H1 (cell line): ENCODE results near the gene ARMCX1. TPM values are rescaled to one million over a fixed set of nuclear protein-coding genes. Genes with fewer than 3 reads are reported as not detected.

Experiments
- CTCF ChIA-PET: fragments of 300-600 bp; sonication (Branson Sonifier 250); formaldehyde crosslinking; loops from one replicate; lab custom pipeline; 2021; ENCODE audit not compliant: partially characterized antibody; lab: Charles Lee
- POLR2A ChIA-PET: fragments of 300-600 bp; sonication (Branson Sonifier 250); formaldehyde crosslinking; loops from one replicate; lab custom pipeline; 2021; ENCODE audit warnings: inconsistent platforms; ENCODE audit not compliant: partially characterized antibody; lab: Charles Lee
- DNase-seq, 2 experiments: peaks; one replicate each; pipeline versions ENCODE4 v3.0.0 to v3.0.0-alpha.2; 2010 to 2022; ENCODE audit warnings: low spot score in 2 of 2, low read depth in 1 of 2, mixed read lengths in 1 of 2
- FAIRE-seq: peaks from 2 replicates; lab custom pipeline; 2011; peaks lifted over from hg19 to GRCh38; lab: Jason Lieb, UNC
- H2AFZ ChIP-seq: 2 replicates; pipeline ENCODE4 v1.8.1; 2012; ENCODE audit warnings: low read length, inconsistent platforms
- H2AK5ac ChIP-seq: 2 replicates; pipeline ENCODE4 v1.6.1; 2013; ENCODE audit warnings: low read depth, low read length
- H2BK120ac ChIP-seq: replicated peaks from 2 replicates; pipeline ENCODE3; 2013; ENCODE audit warnings: low read depth, low read length, inconsistent platforms
- H2BK12ac ChIP-seq: 2 replicates; pipeline ENCODE4 v1.6.1; 2013; ENCODE audit warnings: low read depth, low read length
- H2BK15ac ChIP-seq: 2 replicates; pipeline ENCODE4 v1.6.1; 2013; ENCODE audit warnings: low read length
- H2BK20ac ChIP-seq: 2 replicates; pipeline ENCODE4 v1.6.1; 2013; ENCODE audit warnings: low read length
- H2BK5ac ChIP-seq: 2 replicates; pipeline ENCODE4 v1.6.1; 2013; ENCODE audit warnings: low read depth, low read length
- H3K14ac ChIP-seq: 2 replicates; pipeline ENCODE4 v1.6.1; 2013; ENCODE audit warnings: inconsistent platforms; ENCODE audit not compliant: insufficient read length
- H3K18ac ChIP-seq: 2 replicates; pipeline ENCODE4 v1.6.1; 2013; ENCODE audit warnings: low read length; ENCODE audit errors: extremely low read depth
- H3K23ac ChIP-seq: 2 replicates; pipeline ENCODE4 v1.6.1; 2013; ENCODE audit warnings: inconsistent platforms; ENCODE audit not compliant: insufficient read length
- H3K23me2 ChIP-seq: 2 replicates; pipeline ENCODE4 v1.6.1; 2013; ENCODE audit warnings: low read depth, low read length
- H3K27ac ChIP-seq: 2 replicates; pipeline ENCODE4 v1.6.1; 2011; ENCODE audit warnings: low read depth, low read length, inconsistent platforms
- H3K27me3 ChIP-seq, 4 experiments: replicated peaks in 1 of 4; 1 replicate in 1 of 4; 2 replicates in 3 of 4; pipeline versions ENCODE4 v1.6.1 to v1.8.1; 2011 to 2013; ENCODE audit warnings: low read length in 3 of 4, mild to moderate bottlenecking in 3 of 4, inconsistent platforms in 2 of 4, mixed read lengths in 2 of 4, moderate library complexity in 1 of 4; ENCODE audit not compliant: control insufficient read depth in 3 of 4, insufficient read depth in 3 of 4; ENCODE audit errors: extremely low read depth in 1 of 4
- H3K36me3 ChIP-seq, 4 experiments: 2 replicates each; pipeline versions ENCODE4 v1.6.1 to v1.8.1; 2011 to 2013; ENCODE audit warnings: mild to moderate bottlenecking in 4 of 4, low read length in 3 of 4, moderate library complexity in 2 of 4, control low read depth in 1 of 4, inconsistent platforms in 1 of 4; ENCODE audit not compliant: insufficient read depth in 4 of 4, control insufficient read depth in 2 of 4
- H3K4ac ChIP-seq: replicated peaks from 2 replicates; pipeline ENCODE3; 2013; ENCODE audit warnings: low read length, low read depth, mixed read lengths, inconsistent platforms; ENCODE audit not compliant: insufficient read length
- H3K4me1 ChIP-seq, 4 experiments: replicated peaks in 1 of 4; 1 replicate in 1 of 4; 2 replicates in 3 of 4; pipeline versions ENCODE4 v1.6.1 to v1.8.1; 2011 to 2013; ENCODE audit warnings: low read length in 3 of 4, inconsistent platforms in 2 of 4, mixed read lengths in 1 of 4; ENCODE audit not compliant: insufficient read depth in 4 of 4, control insufficient read depth in 3 of 4
- H3K4me2 ChIP-seq, 2 experiments: 2 replicates each; pipeline versions ENCODE4 v1.6.1 to v1.8.1; 2011 to 2013; ENCODE audit warnings: low read depth in 2 of 2, low read length in 2 of 2, control low read depth in 1 of 2, inconsistent platforms in 1 of 2, mild to moderate bottlenecking in 1 of 2; ENCODE audit not compliant: insufficient read depth in 1 of 2
- H3K4me3 ChIP-seq, 4 experiments: fragments of 200-600, 300-600 bp in 1 of 4; sonication (generic), shearing (Covaris generic), sonication (Bioruptor Twin) in 1 of 4; 2 replicates each; pipeline versions ENCODE4 v1.5.1 to v1.8.1; 2011 to 2016; ENCODE audit warnings: low read length in 4 of 4, low read depth in 3 of 4, control low read depth in 2 of 4, inconsistent platforms in 2 of 4, mild to moderate bottlenecking in 2 of 4, mixed read lengths in 1 of 4, moderate library complexity in 1 of 4; ENCODE audit not compliant: insufficient read depth in 2 of 4; ENCODE audit errors: extremely low read depth in 1 of 4
- H3K56ac ChIP-seq: replicated peaks from 2 replicates; pipeline ENCODE3; 2013; ENCODE audit warnings: low read depth, mild to moderate bottlenecking, mixed read lengths, low read length, inconsistent platforms; ENCODE audit not compliant: insufficient read length
- H3K79me1 ChIP-seq: 2 replicates; pipeline ENCODE4 v1.6.1; 2013; ENCODE audit warnings: low read depth, low read length, control low read depth
- H3K79me2 ChIP-seq, 2 experiments: 2 replicates each; pipeline versions ENCODE4 v1.6.1 to v1.8.1; 2012 to 2013; ENCODE audit warnings: low read length in 2 of 2, mild to moderate bottlenecking in 2 of 2, inconsistent platforms in 1 of 2; ENCODE audit not compliant: insufficient read depth in 2 of 2, control insufficient read depth in 1 of 2
- H3K9ac ChIP-seq, 4 experiments: replicated peaks in 1 of 4; 1 replicate in 1 of 4; 2 replicates in 3 of 4; pipeline versions ENCODE4 v1.6.1 to v1.8.1; 2011 to 2013; ENCODE audit warnings: low read depth in 3 of 4, low read length in 3 of 4, control low read depth in 2 of 4, mild to moderate bottlenecking in 2 of 4, moderate library complexity in 2 of 4, inconsistent platforms in 1 of 4; ENCODE audit errors: extremely low read depth in 1 of 4
- H3K9me3 ChIP-seq, 2 experiments: 2 replicates each; pipeline versions ENCODE4 v1.6.1 to v1.8.1; 2012 to 2013; ENCODE audit warnings: mild to moderate bottlenecking in 2 of 2, moderate library complexity in 2 of 2, control low read depth in 1 of 2, inconsistent platforms in 1 of 2, low read depth in 1 of 2, low read length in 1 of 2, mixed read lengths in 1 of 2; ENCODE audit not compliant: insufficient read depth in 2 of 2
- H4K20me1 ChIP-seq, 2 experiments: replicated peaks in 1 of 2; 2 replicates each; pipeline versions ENCODE3 to v1.8.1; 2011 to 2013; ENCODE audit warnings: inconsistent platforms in 2 of 2, low read length in 2 of 2, mild to moderate bottlenecking in 1 of 2; ENCODE audit not compliant: insufficient read depth in 2 of 2, control insufficient read depth in 1 of 2
- H4K5ac ChIP-seq: 2 replicates; pipeline ENCODE4 v1.6.1; 2013; ENCODE audit warnings: low read length, low read depth, mixed read lengths, inconsistent platforms; ENCODE audit not compliant: insufficient read length
- H4K8ac ChIP-seq: 2 replicates; pipeline ENCODE4 v1.8.0; 2013; ENCODE audit warnings: mild to moderate bottlenecking, moderate library complexity, low read length, inconsistent platforms; ENCODE audit not compliant: insufficient read depth; ENCODE audit errors: extremely low read depth
- H4K91ac ChIP-seq: replicated peaks from 2 replicates; pipeline ENCODE3; 2013; ENCODE audit warnings: low read length, mixed read lengths, inconsistent platforms; ENCODE audit not compliant: insufficient read length
- ATF3 ChIP-seq: IDR thresholded peaks from 2 replicates; pipeline ENCODE4 v1.6.1; 2011; ENCODE audit warnings: low read depth, mild to moderate bottlenecking, low read length; ENCODE audit not compliant: insufficient read depth
- BCL11A ChIP-seq, 2 experiments: IDR thresholded peaks; one replicate each; pipeline ENCODE4 v1.6.1; 2011; ENCODE audit warnings: low read depth in 2 of 2, low read length in 2 of 2, mild to moderate bottlenecking in 2 of 2
- BRCA1 ChIP-seq: IDR thresholded peaks from 2 replicates; pipeline ENCODE4 v1.6.1; 2012; ENCODE audit warnings: low read depth, low read length, improper control_type of control experiment
- CREB1 ChIP-seq: IDR thresholded peaks from 2 replicates; pipeline ENCODE4 v1.6.1; 2012; ENCODE audit warnings: inconsistent platforms
- EGR1 ChIP-seq: IDR thresholded peaks from 2 replicates; pipeline ENCODE4 v1.6.1; 2011; ENCODE audit warnings: low read depth, low read length, borderline replicate concordance
- JUN ChIP-seq: IDR thresholded peaks from 2 replicates; pipeline ENCODE4 v1.6.1; 2011; ENCODE audit warnings: low read depth, mild to moderate bottlenecking, improper control_type of control experiment, low read length
- KDM5A ChIP-seq: fragments of 200-600 bp; IDR thresholded peaks from 2 replicates; pipeline ENCODE4 v1.7.1; 2012; ENCODE audit warnings: mild to moderate bottlenecking, low read length, inconsistent platforms, mixed read lengths
- MAFK ChIP-seq: IDR thresholded peaks from 2 replicates; pipeline ENCODE4 v1.6.1; 2012; ENCODE audit warnings: low read depth, mild to moderate bottlenecking, improper control_type of control experiment, low read length
- RXRA ChIP-seq: IDR thresholded peaks from 2 replicates; pipeline ENCODE4 v1.6.1; 2011; ENCODE audit warnings: low read depth, mild to moderate bottlenecking, low read length, moderate library complexity; ENCODE audit not compliant: insufficient read depth
- TAF7 ChIP-seq: optimal IDR thresholded peaks from 2 replicates; pipeline ENCODE3; 2011; ENCODE audit warnings: low read depth, mild to moderate bottlenecking, inconsistent platforms, low read length, moderate library complexity, borderline replicate concordance
- TCF12 ChIP-seq: IDR thresholded peaks from 2 replicates; pipeline ENCODE4 v1.6.1; 2011; ENCODE audit warnings: low read depth, mild to moderate bottlenecking, low read length
- WGBS, 2 experiments: shearing (Covaris generic) in 1 of 2; methylation state at CpG; one replicate each; pipeline versions ENCODE4 v1.1.6 to v1.1.7; 2013 to 2015; ENCODE audit warnings: low lambda C conversion rate in 2 of 2, mixed read lengths in 2 of 2, inconsistent platforms in 1 of 2, low coverage in 1 of 2, missing lambda C conversion rate in 1 of 2; ENCODE audit not compliant: insufficient replicate concordance in 2 of 2, insufficient coverage in 1 of 2, insufficient read length in 1 of 2; ENCODE audit errors: extremely low coverage in 1 of 2, missing lambda C conversion rate in 1 of 2; 5-methylcytosine and 5-hydroxymethylcytosine counted together
- polyA plus RNA-seq, 7 experiments: library from polyadenylated mRNA; depleted of rRNA in 3 of 7; stranded (reverse) in 5 of 7; unstranded in 2 of 7; fragments of >200 nt in 5 of 7; fragments of 200-250 nt in 2 of 7; gene quantifications; 1 replicate in 5 of 7; 2 replicates in 1 of 7; 4 replicates in 1 of 7; pipeline versions ENCODE4 v1.2.1 to v1.2.3, GENCODE V29; 2011 to 2013; ENCODE audit warnings: missing spikeins in 2 of 7, mixed read lengths in 2 of 7
- total RNA-seq: library from RNA; stranded (reverse); fragmentation: NEBNext Ultra II Directional; extraction: Animal tissue kit (Norgen Biotek cat#: 25700); gene quantifications from 2 replicates; pipeline ENCODE4 v1.2.1, GENCODE V29; 2021
- TF ChIP-seq, protein P1 (sequence below): IDR thresholded peaks from 2 replicates; pipeline ENCODE4 v1.6.1; 2012; ENCODE audit warnings: inconsistent platforms
- TF ChIP-seq, protein P2 (sequence below): IDR thresholded peaks from 2 replicates; pipeline ENCODE4 v1.6.1; 2011; ENCODE audit warnings: low read length, improper control_type of control experiment

ARMCX1 gene
- total and polyA plus RNA-seq, 2 of the 8 experiments (the other 6 are each of a cell fraction or from before 2014, with no cell fraction given), result 12.5 to 29.1 TPM

DNA sequence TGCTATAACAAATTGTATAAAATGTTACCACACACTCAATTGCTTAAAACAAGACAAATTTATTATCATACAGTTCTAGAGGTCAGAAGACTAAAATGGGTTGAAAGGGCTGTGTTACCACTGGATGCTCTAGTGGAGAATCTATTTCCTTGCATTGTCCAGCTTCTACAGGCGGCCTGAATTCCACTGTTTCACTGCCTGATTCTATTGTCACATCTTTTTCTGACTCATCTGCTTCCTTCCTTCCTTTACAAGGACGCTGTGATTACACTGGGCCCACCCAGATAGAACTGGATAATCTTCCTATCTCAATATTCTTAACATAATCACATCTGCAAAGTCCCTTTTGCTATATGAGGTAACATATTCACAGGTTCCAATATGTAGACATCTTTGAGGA, 19.4 kb upstream of the ARMCX1 start:
- Histone ChIP-seq H2BK120ac (no peak overlapping the region), H3K4ac (no peak overlapping the region), H3K79me2 (no peaks in the 10 kb centered on the region), H3K14ac (no peak overlapping the region), H4K8ac (no peak overlapping the region), H3K23me2 (no peaks in the 10 kb centered on the region), H2BK12ac (no peak overlapping the region), H3K4me3 (no peak overlapping the region), H3K4me1 (no peaks in the 10 kb centered on the region), H2AK5ac (no peak overlapping the region), H2BK5ac (no peak overlapping the region), H4K20me1 (no peaks in the 10 kb centered on the region), H4K91ac (no peak overlapping the region), H3K9ac (no peak overlapping the region), H3K23ac (no peak overlapping the region), H2BK20ac (no peak overlapping the region), H3K36me3 (no peaks in the 10 kb centered on the region), H3K79me1 (no peaks in the 10 kb centered on the region), H4K5ac (no peak overlapping the region), H2AFZ (no peak overlapping the region), H3K56ac (no peak overlapping the region), H3K9me3 (no peaks in the 10 kb centered on the region), H2BK15ac (no peak overlapping the region), H3K18ac (no peak overlapping the region), H3K27me3 (no peaks in the 10 kb centered on the region), H3K4me2 (no peak overlapping the region), H3K27ac (no peak overlapping the region)
- FAIRE-seq (no peak), DNase-seq (no peak)
- POLR2A ChIA-PET, result no interaction called here
- WGBS, 2 experiments, result 85% methylated on average over 2 of the region's 2 CpGs; no CpG with 5 or more reads in 1 of the 2 experiments
- CTCF ChIA-PET, result no interaction called here
- TF ChIP-seq EGR1 (no peak), TAF7 (no peak), MAFK (no peak), KDM5A (no peak), BCL11A (IDR thresholded peaks at IDR 0.05; ENCODE audit: low read depth in 2 of 2, low read length in 2 of 2) (no peak), JUN (no peak), ATF3 (no peak), RXRA (no peak), BRCA1 (no peak), TCF12 (no peak), CREB1 (no peak)
- TF ChIP-seq, protein P1, sequence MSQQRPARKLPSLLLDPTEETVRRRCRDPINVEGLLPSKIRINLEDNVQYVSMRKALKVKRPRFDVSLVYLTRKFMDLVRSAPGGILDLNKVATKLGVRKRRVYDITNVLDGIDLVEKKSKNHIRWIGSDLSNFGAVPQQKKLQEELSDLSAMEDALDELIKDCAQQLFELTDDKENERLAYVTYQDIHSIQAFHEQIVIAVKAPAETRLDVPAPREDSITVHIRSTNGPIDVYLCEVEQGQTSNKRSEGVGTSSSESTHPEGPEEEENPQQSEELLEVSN, result no peak
- TF ChIP-seq, protein P2, sequence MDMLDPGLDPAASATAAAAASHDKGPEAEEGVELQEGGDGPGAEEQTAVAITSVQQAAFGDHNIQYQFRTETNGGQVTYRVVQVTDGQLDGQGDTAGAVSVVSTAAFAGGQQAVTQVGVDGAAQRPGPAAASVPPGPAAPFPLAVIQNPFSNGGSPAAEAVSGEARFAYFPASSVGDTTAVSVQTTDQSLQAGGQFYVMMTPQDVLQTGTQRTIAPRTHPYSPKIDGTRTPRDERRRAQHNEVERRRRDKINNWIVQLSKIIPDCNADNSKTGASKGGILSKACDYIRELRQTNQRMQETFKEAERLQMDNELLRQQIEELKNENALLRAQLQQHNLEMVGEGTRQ, result no peak
